Hepatocyte (in vitro differentiated cells): ENCODE measurements around the gene CBX2.

ENCODE experiments used
- CTCF ChIP-seq: fragments of 200-600 bp; sonication (generic); IDR thresholded peaks from 2 replicates; pipeline ENCODE4 v1.5.1; 2016; ENCODE audit warnings: antibody characterized with exemption, mild to moderate bottlenecking; ENCODE audit not compliant: poor library complexity
- EZH2 ChIP-seq: fragments of 200-600 bp; sonication (generic); IDR thresholded peaks from 2 replicates; pipeline ENCODE4 v1.6.1; 2016; ENCODE audit warnings: antibody characterized with exemption, mild to moderate bottlenecking, borderline replicate concordance
- EZH2phosphoT487 ChIP-seq: fragments of 200-600 bp; sonication (generic); IDR thresholded peaks from one replicate; pipeline ENCODE4 v1.6.1; 2018; ENCODE audit warnings: antibody characterized with exemption, mild to moderate bottlenecking, low read depth, moderate library complexity; ENCODE audit not compliant: unreplicated experiment, severe bottlenecking

GRCh38 chr17:79801156-79802038 lies 23.4 kb downstream of the CBX2 start:
- TF ChIP-seq CTCF, result no peak
- peak; percentile 78 for TF ChIP-seq EZH2phosphoT487
- TF ChIP-seq EZH2, result peak; percentile 74
